PC-9 (cell line): ENCODE measurements around the gene CTIF. TPM values are rescaled to one million over a fixed set of nuclear protein-coding genes. Genes with fewer than 3 reads are reported as not detected.

Source experiments
- BruUV-seq: library from RNA; stranded (reverse); fragments of 400-500 nt; replicated peaks from 2 replicates; lab custom pipeline; 2021; lab: Mats Ljungman, UMichigan
- CTCF ChIA-PET: fragments of 300-600 bp; sonication (Branson Sonifier 250); formaldehyde crosslinking; loops from one replicate; lab custom pipeline; 2022; ENCODE audit warnings: antibody characterized with exemption; lab: Charles Lee
- POLR2A ChIA-PET: fragments of 300-600 bp; sonication (Branson Sonifier 250); formaldehyde crosslinking; loops from one replicate; lab custom pipeline; 2022; ENCODE audit warnings: antibody characterized with exemption; ENCODE audit not compliant: unreplicated experiment; lab: Charles Lee
- DNase-seq, 2 experiments: peaks; one replicate each; pipeline versions ENCODE4 v3.0.0 to v3.0.0-alpha.2; 2015 to 2022; ENCODE audit warnings: mixed read lengths in 1 of 2
- H2AFZ ChIP-seq: fragments of 200-600 bp; sonication (generic); 2 replicates; pipeline ENCODE4 v1.8.1; 2017; ENCODE audit warnings: antibody characterized with exemption
- H3F3A ChIP-seq: fragments of 200-600 bp; sonication (generic); 2 replicates; pipeline ENCODE4 v1.8.1; 2017; ENCODE audit warnings: antibody characterized with exemption, mild to moderate bottlenecking, low read depth; ENCODE audit not compliant: insufficient read depth
- H3K27ac ChIP-seq: fragments of 200-600 bp; sonication (generic); 2 replicates; pipeline ENCODE4 v1.6.1; 2016; ENCODE audit warnings: mixed run types
- H3K27me3 ChIP-seq: fragments of 200-600 bp; sonication (generic); 2 replicates; pipeline ENCODE4 v1.6.1; 2016; ENCODE audit warnings: low read depth, mixed run types; ENCODE audit not compliant: insufficient read depth
- H3K36me3 ChIP-seq: fragments of 200-600 bp; sonication (generic); 2 replicates; pipeline ENCODE4 v1.6.1; 2016; ENCODE audit warnings: low read depth, mixed run types
- H3K4me1 ChIP-seq: fragments of 200-600 bp; sonication (generic); replicated peaks from 2 replicates; pipeline ENCODE4 v1.6.1; 2016; ENCODE audit warnings: mixed run types; ENCODE audit not compliant: insufficient read depth
- H3K4me2 ChIP-seq: fragments of 200-600 bp; sonication (generic); 2 replicates; pipeline ENCODE4 v1.6.1; 2017; ENCODE audit warnings: mixed run types
- H3K4me3 ChIP-seq: fragments of 200-600 bp; sonication (generic); 2 replicates; pipeline ENCODE4 v1.6.1; 2016; ENCODE audit warnings: mixed run types
- H3K79me2 ChIP-seq: fragments of 200-600 bp; sonication (generic); 2 replicates; pipeline ENCODE4 v1.6.1; 2017; ENCODE audit warnings: low read depth, mixed run types
- H3K9me2 ChIP-seq: fragments of 200-600 bp; sonication (generic); 2 replicates; pipeline ENCODE4 v1.8.1; 2017; ENCODE audit warnings: mild to moderate bottlenecking; ENCODE audit not compliant: insufficient read depth
- H3K9me3 ChIP-seq: fragments of 200-600 bp; sonication (generic); 2 replicates; pipeline ENCODE4 v1.8.1; 2016; ENCODE audit warnings: low read depth; ENCODE audit not compliant: insufficient read depth
- H4K20me1 ChIP-seq: fragments of 200-600 bp; sonication (generic); 2 replicates; pipeline ENCODE4 v1.8.1; 2017; ENCODE audit not compliant: insufficient read depth
- EZH2 ChIP-seq: fragments of 200-600 bp; sonication (generic); IDR thresholded peaks from 2 replicates; pipeline ENCODE4 v1.8.0; 2017; ENCODE audit warnings: antibody characterized with exemption, low read depth
- intact Hi-C: fragments of 100-400 bp; cut with micrococcal nuclease; formaldehyde crosslinking; loops from one replicate; pipeline ENCODE4 v1.10.0; 2022; ENCODE audit not compliant: unreplicated experiment
- total RNA-seq: library from RNA; stranded (reverse); gene quantifications from 2 replicates; pipeline ENCODE4 v1.2.3, GENCODE V29; 2021
- TF ChIP-seq, protein P1 (sequence below): fragments of 200-600 bp; sonication (generic); conservative IDR thresholded peaks from 2 replicates; pipeline ENCODE4 v1.6.1; 2017; ENCODE audit warnings: mixed run types, antibody characterized with exemption, mild to moderate bottlenecking, moderate library complexity

CTIF gene
- total RNA-seq, 1 experiment from 2014 or later: 26.2 TPM

GRCh38 chr18:48590678-48591077, 51.8 kb downstream of the CTIF start:
- no peak overlapping the region for H2AFZ ChIP-seq
- no peaks in the 10 kb centered on the region for H4K20me1 ChIP-seq
- intact Hi-C loops: no loop called here
- TF ChIP-seq, protein P1, sequence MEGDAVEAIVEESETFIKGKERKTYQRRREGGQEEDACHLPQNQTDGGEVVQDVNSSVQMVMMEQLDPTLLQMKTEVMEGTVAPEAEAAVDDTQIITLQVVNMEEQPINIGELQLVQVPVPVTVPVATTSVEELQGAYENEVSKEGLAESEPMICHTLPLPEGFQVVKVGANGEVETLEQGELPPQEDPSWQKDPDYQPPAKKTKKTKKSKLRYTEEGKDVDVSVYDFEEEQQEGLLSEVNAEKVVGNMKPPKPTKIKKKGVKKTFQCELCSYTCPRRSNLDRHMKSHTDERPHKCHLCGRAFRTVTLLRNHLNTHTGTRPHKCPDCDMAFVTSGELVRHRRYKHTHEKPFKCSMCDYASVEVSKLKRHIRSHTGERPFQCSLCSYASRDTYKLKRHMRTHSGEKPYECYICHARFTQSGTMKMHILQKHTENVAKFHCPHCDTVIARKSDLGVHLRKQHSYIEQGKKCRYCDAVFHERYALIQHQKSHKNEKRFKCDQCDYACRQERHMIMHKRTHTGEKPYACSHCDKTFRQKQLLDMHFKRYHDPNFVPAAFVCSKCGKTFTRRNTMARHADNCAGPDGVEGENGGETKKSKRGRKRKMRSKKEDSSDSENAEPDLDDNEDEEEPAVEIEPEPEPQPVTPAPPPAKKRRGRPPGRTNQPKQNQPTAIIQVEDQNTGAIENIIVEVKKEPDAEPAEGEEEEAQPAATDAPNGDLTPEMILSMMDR: no peak
- no peak for TF ChIP-seq EZH2
- H3K27ac ChIP-seq: no peak overlapping the region
- H3F3A ChIP-seq: no peaks in the 10 kb centered on the region
- H3K27me3 ChIP-seq: no peaks in the 10 kb centered on the region
- no peaks in the 10 kb centered on the region for H3K9me3 ChIP-seq
- no peak overlapping the region for H3K4me2 ChIP-seq
- BruUV-seq: no TSS peak
- H3K4me3 ChIP-seq: no peak overlapping the region
- H3K79me2 ChIP-seq: no peaks in the 10 kb centered on the region
- H3K4me1 ChIP-seq: no peaks in the 10 kb centered on the region
- CTCF ChIA-PET: no interaction called here
- peak in 1 of 2 experiments; percentile 48 for DNase-seq
- H3K9me2 ChIP-seq: no peaks in the 10 kb centered on the region
- POLR2A ChIA-PET: no interaction called here
- no peaks in the 10 kb centered on the region for H3K36me3 ChIP-seq

DNA sequence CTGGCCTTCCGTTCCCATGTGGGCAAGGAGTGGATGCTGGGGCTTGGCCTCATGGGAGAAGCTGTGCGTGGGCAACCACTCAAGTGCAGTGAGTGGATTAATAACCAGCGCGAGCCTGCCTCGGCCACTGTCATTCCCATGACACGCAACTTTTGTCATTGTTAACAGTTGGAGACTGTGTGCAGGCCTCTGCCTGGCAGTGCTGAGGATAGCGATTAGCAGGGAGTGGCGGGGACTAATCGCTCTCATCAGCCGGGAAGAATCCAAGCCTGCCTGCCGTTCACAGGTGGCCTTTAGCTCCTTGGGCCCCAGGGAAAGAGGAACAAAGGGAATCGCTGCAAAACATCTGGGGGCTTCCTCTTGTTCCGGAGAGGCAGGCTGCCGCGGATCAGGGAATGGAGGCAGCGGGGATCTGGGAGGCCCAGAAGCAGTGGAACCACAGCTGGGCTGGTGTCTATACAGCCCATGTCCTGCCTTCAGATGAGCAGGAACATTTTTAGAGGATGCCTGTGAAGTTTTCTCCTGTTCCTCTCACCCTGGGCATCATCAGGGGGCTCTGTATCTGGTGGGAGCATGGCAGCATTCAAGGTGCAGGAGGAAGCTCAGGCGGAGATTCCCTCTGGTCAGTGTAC, 53.8 kb downstream of the CTIF start:
- Histone ChIP-seq H3K4me1 (no peaks in the 10 kb centered on the region), H3K9me3 (no peaks in the 10 kb centered on the region), H3K27ac (no peak overlapping the region), H3K27me3 (no peaks in the 10 kb centered on the region), H3F3A (no peaks in the 10 kb centered on the region), H3K4me3 (no peak overlapping the region), H3K4me2 (no peak overlapping the region), H3K9me2 (no peaks in the 10 kb centered on the region), H3K79me2 (no peaks in the 10 kb centered on the region), H4K20me1 (no peaks in the 10 kb centered on the region), H2AFZ (no peak overlapping the region), H3K36me3 (no peaks in the 10 kb centered on the region)
- CTCF ChIA-PET: no interaction called here
- POLR2A ChIA-PET: no interaction called here
- no TSS peak for BruUV-seq
- no peak for TF ChIP-seq EZH2
- TF ChIP-seq, protein P1: no peak
- intact Hi-C loops: no loop called here
- DNase-seq: no peak

DNA sequence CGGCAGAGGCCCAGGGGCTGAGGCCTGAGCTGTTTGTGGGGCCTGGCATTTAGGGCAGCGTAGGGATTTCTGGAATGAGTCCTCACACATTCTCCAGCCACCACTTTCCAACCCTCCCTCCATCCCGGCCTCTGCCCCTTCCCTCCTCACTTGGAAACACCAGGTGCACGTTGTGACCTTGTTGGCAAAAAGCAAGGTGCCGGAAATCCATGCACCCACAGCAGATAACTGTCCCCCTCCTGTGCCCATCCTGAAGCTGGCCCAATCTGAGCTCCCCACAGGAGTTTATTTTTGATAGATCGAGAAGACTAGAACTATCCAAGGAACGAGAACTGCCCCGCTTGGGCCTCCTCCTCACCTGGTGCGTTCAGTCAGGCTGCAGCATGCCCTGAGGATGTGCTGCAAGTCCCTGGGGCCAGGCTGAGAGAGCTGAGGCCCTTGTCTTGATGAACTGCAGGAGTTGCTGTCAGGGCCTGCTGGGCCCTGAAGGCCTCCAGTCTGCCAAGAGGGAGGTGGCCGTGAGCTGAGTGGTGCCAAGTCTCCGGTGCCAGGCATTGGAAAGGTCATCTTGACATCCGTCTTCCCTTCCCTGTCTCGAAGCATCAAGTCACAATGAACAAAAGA, 55.8 kb downstream of the CTIF start:
- ChIA-PET POLR2A (interaction anchor here (0.7 kb wide), 2 partner anchors 106 to 937 kb away, joined by 3 to 6 read pairs; no protein-coding TSS in a partner anchor), CTCF (interaction anchor here (0.7 kb wide), 1 partner anchor 154 kb away, joined by 4 read pairs; no protein-coding TSS in a partner anchor)
- Histone ChIP-seq H3K27me3 (no peaks in the 10 kb centered on the region), H3K79me2 (no peaks in the 10 kb centered on the region), H3K4me2 (no peak overlapping the region), H2AFZ (no peak overlapping the region), H3K4me1 (no peaks in the 10 kb centered on the region), H3K9me3 (no peaks in the 10 kb centered on the region), H3K4me3 (no peak overlapping the region), H3K9me2 (no peaks in the 10 kb centered on the region), H3F3A (no peaks in the 10 kb centered on the region), H3K27ac (no peak overlapping the region), H3K36me3 (no peaks in the 10 kb centered on the region), H4K20me1 (no peaks in the 10 kb centered on the region)
- DNase-seq: no peak
- no TSS peak for BruUV-seq
- intact Hi-C loops: no loop called here
- TF ChIP-seq EZH2: no peak
- TF ChIP-seq, protein P1: no peak
